ENCODE results near the gene LTBP2. TPM values are rescaled to one million over a fixed set of nuclear protein-coding genes. Genes with fewer than 3 reads are reported as not detected.

Gene LTBP2
- total RNA-seq, 1 experiment from 2014 or later, result 17.4 TPM

DNA sequence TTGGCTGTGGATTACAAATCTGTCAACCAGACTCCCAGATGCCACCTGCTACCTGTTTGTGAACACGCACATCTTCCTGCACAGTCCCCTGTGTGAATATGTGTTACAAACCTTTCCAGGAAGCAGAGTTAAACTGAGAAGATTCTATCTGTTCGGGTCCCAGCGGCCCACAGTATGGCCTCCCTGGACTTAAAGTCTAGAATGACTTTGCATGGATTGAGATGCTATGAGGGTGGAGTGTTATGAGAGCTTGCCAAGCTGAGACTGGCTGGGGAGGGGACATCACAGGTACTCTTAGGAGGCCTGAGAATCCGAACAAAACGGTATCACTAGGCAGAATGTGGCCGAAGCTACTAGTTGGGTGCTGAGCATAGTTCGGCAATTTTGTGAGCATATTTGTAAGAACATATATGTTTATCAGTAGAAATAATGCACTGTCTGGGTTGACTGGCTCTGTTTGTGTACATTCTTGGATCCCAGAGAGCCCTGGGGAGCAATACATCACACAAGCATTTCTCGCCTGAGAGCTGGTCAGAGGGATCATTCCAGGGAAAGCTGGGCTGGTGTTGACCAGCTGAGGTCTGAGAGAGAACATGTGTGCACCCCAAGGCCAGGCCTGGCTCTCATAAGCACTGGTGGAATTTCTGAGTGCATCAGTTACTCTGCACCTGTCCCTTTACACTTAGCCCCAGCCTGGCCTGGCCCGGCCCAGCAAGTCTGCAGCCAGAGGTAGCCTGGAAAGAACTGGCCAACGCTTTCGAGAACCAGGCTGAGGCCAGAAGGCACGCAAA is 29.8 kb upstream of the LTBP2 start:
- H3K9me2 ChIP-seq (replicated peaks; ENCODE audit: low read length), result no peaks in the 10 kb centered on the region
- BruUV-seq (replicated peaks), result no TSS peak
- TF ChIP-seq, protein P1, sequence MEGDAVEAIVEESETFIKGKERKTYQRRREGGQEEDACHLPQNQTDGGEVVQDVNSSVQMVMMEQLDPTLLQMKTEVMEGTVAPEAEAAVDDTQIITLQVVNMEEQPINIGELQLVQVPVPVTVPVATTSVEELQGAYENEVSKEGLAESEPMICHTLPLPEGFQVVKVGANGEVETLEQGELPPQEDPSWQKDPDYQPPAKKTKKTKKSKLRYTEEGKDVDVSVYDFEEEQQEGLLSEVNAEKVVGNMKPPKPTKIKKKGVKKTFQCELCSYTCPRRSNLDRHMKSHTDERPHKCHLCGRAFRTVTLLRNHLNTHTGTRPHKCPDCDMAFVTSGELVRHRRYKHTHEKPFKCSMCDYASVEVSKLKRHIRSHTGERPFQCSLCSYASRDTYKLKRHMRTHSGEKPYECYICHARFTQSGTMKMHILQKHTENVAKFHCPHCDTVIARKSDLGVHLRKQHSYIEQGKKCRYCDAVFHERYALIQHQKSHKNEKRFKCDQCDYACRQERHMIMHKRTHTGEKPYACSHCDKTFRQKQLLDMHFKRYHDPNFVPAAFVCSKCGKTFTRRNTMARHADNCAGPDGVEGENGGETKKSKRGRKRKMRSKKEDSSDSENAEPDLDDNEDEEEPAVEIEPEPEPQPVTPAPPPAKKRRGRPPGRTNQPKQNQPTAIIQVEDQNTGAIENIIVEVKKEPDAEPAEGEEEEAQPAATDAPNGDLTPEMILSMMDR (conservative IDR thresholded peaks at IDR 0.05; ENCODE audit: low read depth, low read length), result no peak
- TF ChIP-seq EZH2 (IDR thresholded peaks at IDR 0.05; ENCODE audit: low read length, unreplicated experiment) (no peak), EZH2phosphoT487 (IDR thresholded peaks at IDR 0.05; ENCODE audit: borderline replicate concordance, low read length) (no peak)

DNA sequence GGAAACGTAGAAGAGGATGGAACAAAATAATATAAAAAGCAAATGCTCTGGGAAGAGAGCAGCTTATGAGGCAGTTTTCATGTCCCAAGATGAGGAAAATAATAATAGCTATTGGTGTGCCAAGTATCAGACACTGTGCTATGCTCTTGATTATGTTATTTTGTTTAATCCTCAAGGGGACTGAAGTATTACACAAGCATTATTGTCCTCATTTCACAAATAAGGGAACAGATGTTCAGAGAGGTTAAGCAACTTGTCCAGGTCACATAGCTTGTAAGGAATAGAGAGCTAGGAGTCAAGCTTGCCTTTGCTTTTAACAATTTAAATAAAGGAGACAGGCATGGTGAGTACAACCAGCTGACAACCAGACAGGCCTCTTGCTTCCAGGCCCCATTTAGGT is 26.9 kb upstream of the LTBP2 start:
- TF ChIP-seq, protein P1 (conservative IDR thresholded peaks at IDR 0.05; ENCODE audit: low read depth, low read length), result no peak
- TF ChIP-seq EZH2phosphoT487 (IDR thresholded peaks at IDR 0.05; ENCODE audit: borderline replicate concordance, low read length), result no peak
- TF ChIP-seq EZH2 (IDR thresholded peaks at IDR 0.05; ENCODE audit: low read length, unreplicated experiment), result no peak
- Histone ChIP-seq H3K79me2 (ENCODE audit: low read length) (no peaks in the 10 kb centered on the region), H2AFZ (ENCODE audit: low read length) (no peak overlapping the region), H3K9me2 (replicated peaks; ENCODE audit: low read length) (no peaks in the 10 kb centered on the region), H4K20me1 (ENCODE audit: low read length) (no peaks in the 10 kb centered on the region), H3K27me3 (ENCODE audit: low read length) (no peaks in the 10 kb centered on the region), H3K4me2 (ENCODE audit: low read length) (no peak overlapping the region), H3F3A (ENCODE audit: low read length, unreplicated experiment) (no peaks in the 10 kb centered on the region), H3K9ac (ENCODE audit: low read length) (no peak overlapping the region), H3K4me3 (ENCODE audit: low read length) (no peak overlapping the region), H3K36me3 (ENCODE audit: low read depth, low read length) (no peaks in the 10 kb centered on the region), H3K4me1 (ENCODE audit: insufficient read depth, low read length) (no peaks in the 10 kb centered on the region), H3K27ac (ENCODE audit: low read length) (no peak overlapping the region), H3K9me3 (ENCODE audit: low read length) (no peaks in the 10 kb centered on the region)
- DNase-seq (no peak), ATAC-seq (no peak)
- ChIA-PET CTCF (no interaction called here), POLR2A (ENCODE audit: unreplicated experiment) (interaction anchor here (0.6 kb wide), 1 partner anchor 22 kb away, joined by 3 read pairs; no protein-coding TSS in a partner anchor)
- intact Hi-C loops (cut with micrococcal nuclease), result no loop called here
- no TSS peak for BruUV-seq (replicated peaks)

More for the DNA sequence above, 29.8 kb upstream of the LTBP2 start:
- DNase-seq (no peak), ATAC-seq (no peak)
- no peaks in the 10 kb centered on the region for H3K79me2 ChIP-seq (ENCODE audit: low read length)
- POLR2A ChIA-PET (ENCODE audit: unreplicated experiment), result no interaction called here
- H3K36me3 ChIP-seq (ENCODE audit: low read depth, low read length), result no peaks in the 10 kb centered on the region
- no peak overlapping the region for H3K9ac ChIP-seq (ENCODE audit: low read length)
- H3K4me2 ChIP-seq (ENCODE audit: low read length), result no peak overlapping the region
- H3K4me1 ChIP-seq (ENCODE audit: insufficient read depth, low read length), result no peaks in the 10 kb centered on the region; the same call in 1 of the 2 replicates
- H3F3A ChIP-seq (ENCODE audit: low read length, unreplicated experiment), result no peaks in the 10 kb centered on the region
- no peak overlapping the region for H2AFZ ChIP-seq (ENCODE audit: low read length)
- H3K9me3 ChIP-seq (ENCODE audit: low read length), result no peaks in the 10 kb centered on the region
- intact Hi-C loops (cut with micrococcal nuclease), result no loop called here
- H3K27me3 ChIP-seq (ENCODE audit: low read length), result no peaks in the 10 kb centered on the region
- no peaks in the 10 kb centered on the region for H4K20me1 ChIP-seq (ENCODE audit: low read length)
- no peak overlapping the region for H3K27ac ChIP-seq (ENCODE audit: low read length)
- H3K4me3 ChIP-seq (ENCODE audit: low read length), result no peak overlapping the region
- CTCF ChIA-PET, result interaction anchor here (0.6 kb wide), 1 partner anchor 29 kb away, joined by 3 read pairs; no protein-coding TSS in a partner anchor

DNA sequence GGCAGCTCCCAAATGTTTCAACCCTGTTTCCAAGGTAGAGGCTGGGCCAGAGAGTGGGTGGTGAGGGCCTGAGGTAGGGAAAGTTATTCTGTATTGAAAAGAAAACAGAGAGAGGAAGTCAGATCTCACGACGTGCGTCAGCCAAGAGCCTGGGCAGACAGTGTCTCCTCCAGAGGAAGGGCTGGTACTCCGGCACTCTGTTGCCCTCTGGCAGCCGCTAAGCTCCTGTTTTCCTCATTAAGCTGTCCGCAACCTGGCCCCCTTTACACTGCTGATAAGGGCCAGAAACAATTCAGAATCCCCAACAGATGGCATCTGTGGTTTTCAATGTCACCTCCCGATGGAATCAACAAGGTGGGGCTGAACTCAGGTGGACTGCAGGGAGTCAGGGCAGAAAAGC is 26.0 kb upstream of the LTBP2 start:
- POLR2A ChIA-PET (ENCODE audit: unreplicated experiment), result no interaction called here
- Histone ChIP-seq H3K4me2 (ENCODE audit: low read length) (no peak overlapping the region), H3F3A (ENCODE audit: low read length, unreplicated experiment) (no peaks in the 10 kb centered on the region), H3K27ac (ENCODE audit: low read length) (no peak overlapping the region), H3K36me3 (ENCODE audit: low read depth, low read length) (no peaks in the 10 kb centered on the region), H3K79me2 (ENCODE audit: low read length) (no peaks in the 10 kb centered on the region), H2AFZ (ENCODE audit: low read length) (no peak overlapping the region), H4K20me1 (ENCODE audit: low read length) (no peaks in the 10 kb centered on the region), H3K9me3 (ENCODE audit: low read length) (no peaks in the 10 kb centered on the region), H3K4me1 (ENCODE audit: insufficient read depth, low read length) (peaks cover 6% of the 10 kb centered on the region; the same call in 1 of the 2 replicates), H3K9ac (ENCODE audit: low read length) (no peak overlapping the region), H3K27me3 (ENCODE audit: low read length) (no peaks in the 10 kb centered on the region), H3K4me3 (ENCODE audit: low read length) (no peak overlapping the region), H3K9me2 (replicated peaks; ENCODE audit: low read length) (no peaks in the 10 kb centered on the region)
- DNase-seq (no peak), ATAC-seq (no peak)
- CTCF ChIA-PET, result no interaction called here
- TF ChIP-seq EZH2phosphoT487 (IDR thresholded peaks at IDR 0.05; ENCODE audit: borderline replicate concordance, low read length) (no peak), EZH2 (IDR thresholded peaks at IDR 0.05; ENCODE audit: low read length, unreplicated experiment) (no peak)
- TF ChIP-seq, protein P1 (conservative IDR thresholded peaks at IDR 0.05; ENCODE audit: low read depth, low read length), result no peak
- intact Hi-C loops (cut with micrococcal nuclease), result no loop called here
- BruUV-seq (replicated peaks), result no TSS peak
